Astrocyte (in vitro differentiated cells and primary cell): ENCODE data around the gene TAS2R8.

Experiments
- CTCF ChIP-seq: IDR thresholded peaks from 2 replicates; pipeline ENCODE4 v1.5.1; 2011; ENCODE audit warnings: low read depth, mild to moderate bottlenecking, inconsistent platforms, low read length, moderate library complexity; ENCODE audit not compliant: insufficient read depth
- EZH2 ChIP-seq: IDR thresholded peaks from 2 replicates; pipeline ENCODE4 v1.6.1; 2012; ENCODE audit warnings: mild to moderate bottlenecking, low read length, inconsistent platforms; ENCODE audit not compliant: insufficient read depth

GRCh38 chr12:10801741-10802140 lies 5.3 kb downstream of the TAS2R8 start:
- no peak for TF ChIP-seq CTCF
- TF ChIP-seq EZH2 = no peak
